GM12875 (cell line): Measurements from ENCODE around the gene TP53I3.

Source experiments
- H3K4me3 ChIP-seq: one replicate; pipeline ENCODE4 v1.5.1; 2011; ENCODE audit warnings: low read depth, low read length, control low read depth
- CTCF ChIP-seq: IDR thresholded peaks from 2 replicates; pipeline ENCODE4 v1.5.1; 2011; ENCODE audit warnings: low read depth, mild to moderate bottlenecking, control low read depth, inconsistent platforms, low read length, moderate library complexity, borderline replicate concordance; ENCODE audit not compliant: insufficient read depth

TP53I3 gene

DNA sequence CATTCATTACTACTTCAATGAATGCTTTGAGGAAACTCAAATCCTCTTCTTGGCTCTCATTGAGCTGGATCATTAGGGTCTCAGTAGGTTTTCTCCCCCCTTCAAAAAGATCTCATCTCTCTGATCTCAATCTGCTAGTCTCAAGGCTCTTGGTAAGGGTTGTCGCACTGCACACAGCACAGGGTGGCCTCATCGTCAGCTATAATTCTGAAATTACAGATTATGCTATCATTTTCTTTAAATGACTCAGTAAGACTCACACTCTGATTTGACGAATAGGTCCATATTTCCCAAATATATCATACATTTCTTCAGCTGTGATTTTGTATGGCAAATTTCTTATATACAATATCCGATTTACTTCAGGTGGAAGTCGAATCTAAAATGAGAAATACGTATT is 10.8 kb downstream of the TP53I3 start:
- no peak for TF ChIP-seq CTCF
- no peak overlapping the region for H3K4me3 ChIP-seq

DNA sequence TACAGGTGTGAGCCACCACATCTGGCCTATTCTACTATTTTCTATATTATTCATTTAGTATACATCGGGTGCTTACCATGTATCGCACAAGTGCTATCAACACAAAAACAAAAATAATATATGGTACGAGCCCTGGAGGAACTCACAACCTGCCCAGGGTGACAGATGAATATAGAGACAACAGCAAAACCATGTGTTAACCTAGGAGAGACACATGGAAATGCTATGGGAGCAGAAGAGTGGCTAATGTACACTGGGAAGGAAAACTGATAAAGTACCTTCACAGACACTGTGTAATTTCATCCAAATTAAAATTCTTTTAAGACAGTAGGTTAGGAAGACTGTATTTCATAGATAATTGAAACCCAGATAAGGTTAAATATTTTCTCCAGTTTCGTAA is 12.4 kb downstream of the TP53I3 start:
- no peak overlapping the region for H3K4me3 ChIP-seq
- no peak for TF ChIP-seq CTCF

- TF ChIP-seq CTCF, result no peak
- H3K4me3 ChIP-seq, result no peak overlapping the region
Observed at GRCh38 chr2:24065341-24065740, 19.3 kb downstream of the TP53I3 start.

DNA sequence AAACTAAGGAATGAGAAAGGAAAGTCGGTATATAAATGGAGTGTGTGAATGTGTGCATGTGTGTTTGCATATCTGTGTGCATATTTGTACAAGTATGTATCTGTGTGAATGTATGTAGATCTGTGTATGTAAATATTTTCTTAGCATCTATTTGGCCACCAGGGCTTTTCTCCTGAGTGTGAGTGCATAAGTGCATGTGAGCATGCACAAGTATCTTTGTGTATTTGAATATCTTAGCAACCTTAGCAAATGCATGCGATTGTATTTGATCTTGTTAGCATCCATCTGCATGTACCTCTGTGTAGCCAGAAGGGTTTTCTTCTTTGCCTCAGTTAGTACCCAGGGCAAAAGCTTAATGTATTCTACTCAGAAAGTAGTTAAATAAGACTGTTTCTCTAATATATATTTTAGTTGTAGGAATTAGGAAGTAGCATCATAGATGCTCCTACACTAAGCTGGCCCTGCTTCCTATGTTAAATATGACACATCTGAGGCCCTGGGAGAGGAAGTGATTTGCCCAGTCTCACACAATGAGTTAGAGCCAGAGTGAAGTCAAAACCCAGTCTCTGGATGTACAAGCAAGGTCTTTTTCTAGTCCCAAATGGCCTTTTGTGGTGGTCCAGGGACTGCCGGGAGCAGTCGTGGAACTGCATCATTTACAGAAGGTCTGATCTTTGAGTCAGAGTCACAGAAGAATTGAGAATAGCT is 25.9 kb downstream of the TP53I3 start:
- TF ChIP-seq CTCF, result no peak
- no peak overlapping the region for H3K4me3 ChIP-seq

DNA sequence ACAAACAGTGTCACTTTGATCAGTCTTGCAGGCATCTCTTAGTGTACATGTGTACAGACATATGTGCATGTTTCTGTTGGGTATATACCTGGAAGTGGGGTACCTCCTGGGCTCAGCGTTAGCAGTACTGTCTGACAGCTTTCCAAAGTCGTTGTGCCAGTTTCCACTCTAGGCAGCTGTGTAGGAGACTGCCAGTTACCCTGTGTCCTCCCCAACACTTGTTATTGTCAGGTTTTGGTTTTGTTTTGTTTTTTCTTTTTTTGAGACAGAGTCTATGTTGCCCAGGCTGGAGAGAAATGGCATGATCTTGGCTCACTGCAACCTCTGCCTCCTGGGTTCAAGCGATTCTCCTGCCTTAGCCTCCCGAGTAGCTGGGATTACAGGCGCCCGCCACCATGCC is 28.9 kb downstream of the TP53I3 start:
- H3K4me3 ChIP-seq, result no peak overlapping the region
- TF ChIP-seq CTCF, result no peak

DNA sequence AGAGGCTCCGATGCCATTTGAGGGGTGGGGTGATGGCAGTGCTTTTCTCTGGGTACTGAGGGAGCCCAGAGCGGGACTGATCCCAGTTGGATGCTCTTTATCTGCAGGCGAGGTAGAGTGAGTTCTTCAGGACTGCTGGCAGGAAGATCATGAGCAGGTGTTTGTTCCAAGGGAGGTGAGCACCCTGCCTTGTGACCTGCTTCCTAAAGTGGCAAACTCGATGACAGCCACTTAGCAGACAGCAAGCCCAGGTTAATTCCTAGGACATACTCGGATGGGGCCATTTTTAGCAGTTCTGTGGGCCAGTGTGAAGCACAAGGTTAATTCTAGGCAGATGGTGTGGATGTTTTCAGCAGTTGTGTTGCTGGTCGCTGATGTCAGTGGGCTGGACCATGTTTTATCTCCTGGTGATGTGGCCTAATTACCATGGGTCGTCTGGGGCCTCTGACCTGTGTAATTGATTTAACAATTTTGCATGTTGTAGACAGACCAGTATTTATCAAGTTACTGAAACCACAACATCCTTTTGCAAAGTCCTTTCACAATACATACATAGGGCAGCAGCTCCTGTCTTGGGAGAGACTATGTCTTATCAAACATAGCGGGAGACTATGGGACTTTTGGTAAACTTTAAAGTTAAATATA is 30.1 kb downstream of the TP53I3 start:
- no peak for TF ChIP-seq CTCF
- H3K4me3 ChIP-seq, result no peak overlapping the region

DNA sequence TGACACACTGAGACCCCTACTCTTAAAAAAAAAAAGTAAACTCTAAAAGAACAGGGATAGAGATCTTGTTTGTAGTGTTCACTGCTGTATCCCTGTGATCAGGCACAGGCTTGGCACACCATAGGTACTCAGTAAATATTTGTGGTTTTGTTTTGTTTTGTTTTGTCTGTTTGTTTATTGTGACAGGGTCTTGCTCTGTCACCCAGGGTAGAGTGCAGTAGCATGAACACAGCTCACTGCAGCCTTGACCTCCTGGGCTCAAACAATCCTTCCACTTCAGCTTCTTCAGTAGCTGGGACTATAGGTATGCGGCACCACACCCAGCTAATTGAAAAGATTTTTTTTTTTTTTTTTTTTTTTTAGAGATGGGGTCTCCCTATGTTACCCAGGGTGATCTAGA is 31.7 kb downstream of the TP53I3 start:
- H3K4me3 ChIP-seq, result no peak overlapping the region
- no peak for TF ChIP-seq CTCF
